BJ (cell line): Measurements from ENCODE around the gene SRSF5. TPM values are rescaled to one million over a fixed set of nuclear protein-coding genes. Genes with fewer than 3 reads are reported as not detected.

Experiments used
- CTCF ChIA-PET: fragments of 350-600 bp; formaldehyde crosslinking; extraction: SDS; loops from one replicate; lab custom pipeline; 2021; ENCODE audit warnings: antibody characterized with exemption, inconsistent platforms; lab: Yijun Ruan, JAX
- POLR2A ChIA-PET: fragments of 300-600 bp; sonication (Branson Sonifier 250); formaldehyde crosslinking; extraction: SDS; loops from one replicate; lab custom pipeline; 2021; ENCODE audit warnings: antibody characterized with exemption; lab: Charles Lee
- DNase-seq: peaks from one replicate; pipeline ENCODE4 v3.0.0-alpha.2; 2011; ENCODE audit warnings: low read depth
- H3K27me3 ChIP-seq: 2 replicates; pipeline ENCODE4 v1.6.0; 2011; ENCODE audit warnings: low read length; ENCODE audit not compliant: control insufficient read depth, insufficient read depth
- H3K36me3 ChIP-seq: 2 replicates; pipeline ENCODE4 v1.5.1; 2011; ENCODE audit warnings: low read length; ENCODE audit not compliant: control insufficient read depth, insufficient read depth
- H3K4me3 ChIP-seq: 2 replicates; pipeline ENCODE4 v1.5.1; 2011; ENCODE audit warnings: low read depth, mild to moderate bottlenecking, control low read depth, low read length
- CTCF ChIP-seq: IDR thresholded peaks from 2 replicates; pipeline ENCODE4 v1.5.1; 2011; ENCODE audit warnings: low read depth, mild to moderate bottlenecking, control low read depth, inconsistent platforms, low read length, moderate library complexity; ENCODE audit not compliant: insufficient read depth
- polyA plus RNA-seq: library from polyadenylated mRNA; depleted of rRNA; stranded (reverse); fragments of >200 nt; gene quantifications from 2 replicates; pipeline ENCODE4 v1.2.3, GENCODE V29; 2011

Gene SRSF5
- polyA plus RNA-seq, 1 experiment, result 162 TPM

GRCh38 chr14:69752773-69753172 is 14.2 kb upstream of the SRSF5 start:
- ChIA-PET POLR2A (no interaction called here), CTCF (interaction anchor here (0.8 to 2.4 kb wide), 2 partner anchors 15 to 26 kb away, joined by 3 to 7 read pairs; no protein-coding TSS in a partner anchor)
- TF ChIP-seq CTCF, result no peak
- Histone ChIP-seq H3K4me3 (no peak overlapping the region), H3K36me3 (no peaks in the 10 kb centered on the region), H3K27me3 (peaks cover 2% of the 10 kb centered on the region; the same call in 1 of the 2 replicates)
- DNase-seq, result no peak

GRCh38 chr14:69753860-69754259 is 13.1 kb upstream of the SRSF5 start:
- CTCF ChIA-PET, result interaction anchor here (2.4 kb wide), 1 partner anchor 27 kb away, joined by 7 read pairs; no protein-coding TSS in a partner anchor
- no peak for TF ChIP-seq CTCF
- POLR2A ChIA-PET, result no interaction called here
- H3K4me3 ChIP-seq, result no peak overlapping the region
- H3K27me3 ChIP-seq, result peaks cover 2% of the 10 kb centered on the region; the same call in 1 of the 2 replicates
- no peaks in the 10 kb centered on the region for H3K36me3 ChIP-seq
- no peak for DNase-seq

GRCh38 chr14:69754487-69754886 is 12.5 kb upstream of the SRSF5 start:
- DNase-seq, result no peak
- H3K4me3 ChIP-seq, result no peak overlapping the region
- ChIA-PET POLR2A (no interaction called here), CTCF (no interaction called here)
- no peak for TF ChIP-seq CTCF
- no peaks in the 10 kb centered on the region for H3K36me3 ChIP-seq
- peaks cover 2% of the 10 kb centered on the region; the same call in 1 of the 2 replicates for H3K27me3 ChIP-seq

GRCh38 chr14:69755296-69755695 is 11.6 kb upstream of the SRSF5 start:
- CTCF ChIA-PET, result no interaction called here
- POLR2A ChIA-PET, result no interaction called here
- no peaks in the 10 kb centered on the region for H3K36me3 ChIP-seq
- TF ChIP-seq CTCF, result no peak
- peaks cover 2% of the 10 kb centered on the region; the same call in 1 of the 2 replicates for H3K27me3 ChIP-seq
- no peak for DNase-seq
- H3K4me3 ChIP-seq, result no peak overlapping the region

GRCh38 chr14:69755784-69756183 is 11.2 kb upstream of the SRSF5 start:
- TF ChIP-seq CTCF, result no peak
- ChIA-PET CTCF (no interaction called here), POLR2A (no interaction called here)
- no peaks in the 10 kb centered on the region for H3K36me3 ChIP-seq
- H3K4me3 ChIP-seq, result no peak overlapping the region
- H3K27me3 ChIP-seq, result peaks cover 2% of the 10 kb centered on the region; the same call in 1 of the 2 replicates
- no peak for DNase-seq
